Stimulated activated CD8-positive, alpha-beta memory T cell treated with anti-CD3 and anti-CD28 coated beads, Interleukin-4, amount 100 ng/mL, for 1 hour (primary cell): ENCODE measurements around the gene GNA12.
"Not testable (repeated sequence)": the region's sequence is repeated elsewhere in the genome, so short reads cannot be mapped to it uniquely, and the experiment has no call there.

Experiments
- DNase-seq, 2 donors: peaks; one replicate each; pipeline ENCODE4 v3.0.0-alpha.2; 2020; ENCODE audit warnings: low read depth in 2 of 2, low spot score in 1 of 2

The GNA12 gene

GRCh38 chr7:2864999-2865670 is 21.0 kb upstream of the GNA12 start:
- peak; percentile 55 to 58 for DNase-seq

GRCh38 chr7:2864204-2864985 is 20.3 kb upstream of the GNA12 start:
- no peak for DNase-seq

GRCh38 chr7:2863461-2864066 is 19.5 kb upstream of the GNA12 start:
- DNase-seq: peak in 1 of 2 donors; percentile 43

GRCh38 chr7:2862831-2863361 is 18.8 kb upstream of the GNA12 start:
- no peak for DNase-seq

DNA sequence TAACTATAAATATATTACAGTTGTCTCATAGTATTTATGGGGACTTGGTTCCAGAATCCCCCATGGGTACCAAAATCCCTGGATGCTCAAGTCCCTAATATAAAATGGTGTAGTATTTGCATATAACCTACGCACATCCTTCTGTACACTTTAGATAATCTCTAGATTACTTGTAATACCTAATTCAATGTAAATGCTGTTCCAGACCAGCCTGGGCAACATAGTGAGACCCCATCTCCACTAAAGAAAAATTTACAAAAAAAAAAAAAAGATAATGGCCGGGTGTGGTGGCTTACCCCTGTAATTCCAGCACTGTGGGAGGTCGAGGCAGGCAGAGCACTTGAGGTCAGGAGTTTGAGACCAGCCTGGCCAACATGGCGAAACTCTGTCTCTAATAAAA is 17.4 kb upstream of the GNA12 start:
- DNase-seq: no peak

DNA sequence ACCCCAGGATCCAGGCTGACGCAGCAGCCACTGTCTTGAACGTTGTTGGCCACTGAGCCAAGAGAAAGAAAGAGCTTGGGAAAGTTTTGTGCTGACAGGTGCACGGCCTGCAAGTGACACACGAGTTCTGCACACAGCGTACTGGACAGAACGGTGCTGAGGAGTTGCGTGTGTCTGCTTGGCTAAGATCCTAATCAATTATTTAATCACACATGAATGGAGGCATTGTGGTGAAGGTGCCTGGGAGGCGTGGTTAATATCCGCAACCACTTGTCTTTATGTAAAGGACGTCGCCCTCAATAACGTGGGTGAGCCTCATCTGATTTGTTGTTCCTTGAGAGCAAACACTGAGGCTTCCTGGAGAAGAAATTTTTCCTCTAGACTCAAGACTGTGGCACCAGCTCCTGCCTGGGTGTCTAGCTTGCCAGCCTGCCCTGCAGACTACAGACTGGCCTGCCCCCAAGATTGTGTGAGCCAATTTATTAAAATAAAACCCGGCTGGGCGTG is 16.6 kb upstream of the GNA12 start:
- no peak for DNase-seq

- no peak for DNase-seq
Observed at GRCh38 chr7:2859952-2860351, 15.8 kb upstream of the GNA12 start.

GRCh38 chr7:2858621-2859020 is 14.5 kb upstream of the GNA12 start:
- DNase-seq: no peak

DNA sequence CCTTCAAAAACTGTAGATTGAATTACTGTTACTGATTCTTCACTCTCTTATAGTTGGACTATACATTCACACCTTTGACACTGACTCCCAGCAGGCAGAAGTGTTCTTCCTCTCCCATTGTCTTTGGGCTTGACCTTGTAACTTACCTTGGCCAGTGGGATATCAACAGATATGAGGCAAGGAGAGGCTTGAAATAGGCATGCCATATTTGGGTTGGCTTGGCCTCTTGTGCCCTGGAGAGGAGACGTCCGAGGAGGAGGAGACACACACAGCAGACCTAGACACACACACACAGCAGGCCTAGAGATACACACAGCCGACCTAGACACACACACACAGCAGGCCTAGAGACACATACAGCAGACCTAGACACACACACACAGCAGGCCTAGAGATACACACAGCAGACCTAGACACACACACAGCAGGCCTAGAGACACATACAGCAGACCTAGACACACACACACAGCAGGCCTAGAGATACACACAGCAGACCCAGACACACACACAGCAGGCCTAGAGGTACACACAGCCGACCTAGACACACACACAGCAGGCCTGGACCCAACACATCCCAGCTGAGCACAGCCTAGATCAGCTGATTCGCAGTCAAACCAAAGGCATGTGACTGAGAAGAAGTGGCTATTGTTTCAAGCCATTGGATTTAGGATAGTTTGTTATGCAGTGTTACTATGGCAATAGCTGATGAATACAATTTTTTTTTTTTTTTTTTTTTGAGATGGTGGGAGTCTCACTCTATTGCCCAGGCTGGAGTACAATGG is 12.5 kb upstream of the GNA12 start:
- DNase-seq: no peak

DNA sequence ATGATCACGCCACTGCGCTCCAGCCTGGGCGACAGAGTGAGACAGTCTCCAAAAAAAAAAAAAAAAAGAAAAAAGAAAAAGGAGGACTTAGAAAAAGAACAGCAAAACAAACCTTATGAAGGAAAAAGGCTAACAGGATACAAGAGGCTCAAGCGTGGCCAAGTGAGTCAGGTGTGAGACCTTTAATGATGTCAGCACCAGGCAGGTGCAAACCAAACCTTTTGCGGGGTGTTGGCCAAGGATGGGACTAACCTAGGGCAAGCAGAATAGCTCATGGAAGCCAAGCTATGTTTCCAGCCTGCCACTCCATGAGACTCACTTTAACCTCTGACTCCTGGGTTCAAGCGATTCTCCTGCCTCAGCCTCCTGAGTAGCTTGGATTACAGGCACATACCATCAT is 11.3 kb upstream of the GNA12 start:
- no peak for DNase-seq

GRCh38 chr7:2853552-2853951 is 9.4 kb upstream of the GNA12 start:
- not testable (repeated sequence) for DNase-seq

DNA sequence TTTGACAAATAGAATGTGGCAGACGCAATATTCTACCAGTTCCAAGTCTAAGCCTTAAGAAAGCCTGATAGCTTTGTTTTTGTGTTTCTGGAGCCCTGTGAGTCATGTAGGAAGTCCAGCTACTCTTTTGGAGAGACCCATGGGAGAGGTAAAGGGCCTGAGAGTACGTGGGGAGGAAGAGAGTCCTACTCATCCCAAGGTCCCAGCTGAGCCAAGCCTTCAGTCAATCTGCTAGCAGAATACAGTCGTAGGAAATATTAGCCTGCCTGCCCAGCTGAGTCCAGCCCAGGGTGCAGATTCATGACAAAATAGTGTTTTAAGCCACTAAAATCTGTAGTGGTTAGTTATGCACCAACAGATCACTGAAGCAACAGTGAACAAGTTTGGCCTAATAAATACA is 9.0 kb upstream of the GNA12 start:
- no peak for DNase-seq

DNA sequence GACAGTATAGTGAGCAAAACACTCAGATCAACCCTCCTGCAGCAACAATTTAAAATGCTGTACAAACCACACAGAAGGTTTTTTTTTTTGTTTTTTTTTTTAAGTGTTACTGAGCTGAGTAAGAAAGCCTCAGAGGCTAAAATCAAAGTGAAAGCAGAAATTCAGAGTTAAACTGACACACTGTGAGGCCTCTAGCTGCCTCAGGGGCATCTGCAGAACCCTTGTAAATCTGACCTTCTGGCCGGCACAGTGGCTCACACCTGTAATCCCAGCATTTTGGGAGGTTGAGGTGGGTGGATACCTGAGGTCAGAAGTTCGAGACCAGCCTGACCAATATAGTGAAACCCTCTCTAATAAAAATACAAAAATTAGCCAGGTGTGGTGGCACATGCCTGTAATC is 7.4 kb upstream of the GNA12 start:
- no peak for DNase-seq

DNA sequence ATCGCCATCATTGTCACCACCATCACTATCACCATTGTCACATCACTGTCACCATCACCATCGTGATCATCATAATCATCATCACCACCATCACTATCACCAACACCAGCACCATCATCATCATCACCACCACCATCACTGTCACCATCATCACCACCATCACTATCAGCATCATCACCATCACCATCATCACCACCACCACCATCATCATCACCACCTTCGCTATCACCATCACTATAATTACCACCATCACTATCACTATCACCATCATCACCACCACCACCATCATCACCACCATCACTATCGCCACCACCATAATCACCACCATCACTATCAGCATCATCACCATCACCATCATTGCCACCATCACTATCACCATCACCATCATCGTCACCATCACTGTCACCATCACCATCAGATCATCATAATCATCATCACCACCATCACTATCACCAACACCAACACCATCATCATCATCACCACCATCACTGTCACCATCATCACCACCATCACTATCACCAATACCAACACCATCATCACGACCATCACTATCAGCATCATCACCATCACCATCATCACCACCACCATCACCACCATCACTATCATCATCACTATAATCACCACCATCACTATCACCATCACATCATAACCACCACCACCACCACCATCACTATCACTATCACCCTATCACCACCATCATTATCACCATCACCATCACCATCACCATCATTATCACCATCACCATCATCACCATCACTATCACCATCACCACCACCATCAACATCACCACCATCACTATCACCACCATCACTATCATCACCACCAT is 6.0 kb upstream of the GNA12 start:
- DNase-seq: no peak

DNA sequence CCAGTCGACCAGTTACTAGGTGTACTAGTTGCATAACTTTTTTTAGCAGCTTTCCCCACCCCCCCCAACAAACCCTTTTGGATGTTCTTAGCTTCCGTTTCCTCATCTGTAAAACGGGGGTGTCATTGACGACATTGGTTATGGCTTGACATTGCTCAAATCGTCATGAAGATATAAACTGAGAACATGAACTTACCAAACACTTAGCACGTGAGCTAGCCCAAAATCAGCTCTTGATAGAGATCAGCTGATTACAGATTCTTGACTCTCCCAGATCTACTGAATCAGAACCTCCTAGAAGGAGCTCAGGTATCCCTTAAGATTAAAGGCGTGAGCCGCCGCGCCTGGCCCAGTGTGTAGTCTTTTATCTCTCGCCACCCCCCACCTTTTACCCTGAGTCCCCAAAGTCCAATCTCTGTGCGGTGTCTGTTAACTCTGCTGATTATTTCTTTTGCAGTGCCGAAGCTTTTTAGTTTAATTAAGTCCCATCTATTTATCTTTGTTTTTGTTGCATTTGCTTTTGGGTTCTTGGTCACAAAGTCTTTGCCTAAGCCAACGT is 1.0 kb upstream of the GNA12 start:
- no peak for DNase-seq

GRCh38 chr7:2843711-2844152 is 376 bp downstream of the GNA12 start:
- DNase-seq: no peak

DNA sequence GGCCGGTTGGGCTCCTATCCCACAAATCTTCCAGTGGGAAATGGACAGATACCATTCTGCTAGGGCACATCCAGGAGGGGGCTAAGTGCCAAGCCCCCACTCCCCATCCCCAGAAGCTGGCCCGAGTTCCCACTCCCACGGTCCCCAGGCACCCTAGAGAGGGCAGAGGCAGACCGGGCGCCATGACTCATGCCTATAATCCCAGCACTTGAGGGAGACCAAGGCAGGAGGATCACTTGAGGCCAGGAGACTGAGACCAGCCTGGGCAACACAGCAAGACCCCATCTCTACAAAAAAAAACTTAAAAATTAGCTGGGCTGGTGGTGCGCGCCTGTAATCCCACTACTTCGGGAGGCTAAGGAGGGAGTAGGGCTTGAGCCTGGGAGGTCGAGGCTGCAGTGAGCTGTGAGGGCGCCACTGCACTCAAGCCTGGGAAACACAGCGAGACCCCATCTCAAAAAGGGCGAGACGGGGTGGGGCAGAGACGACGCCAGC is 870 bp downstream of the GNA12 start:
- no peak for DNase-seq

- DNase-seq: no peak
Observed at GRCh38 chr7:2841907-2842306, 2.2 kb downstream of the GNA12 start.

DNA sequence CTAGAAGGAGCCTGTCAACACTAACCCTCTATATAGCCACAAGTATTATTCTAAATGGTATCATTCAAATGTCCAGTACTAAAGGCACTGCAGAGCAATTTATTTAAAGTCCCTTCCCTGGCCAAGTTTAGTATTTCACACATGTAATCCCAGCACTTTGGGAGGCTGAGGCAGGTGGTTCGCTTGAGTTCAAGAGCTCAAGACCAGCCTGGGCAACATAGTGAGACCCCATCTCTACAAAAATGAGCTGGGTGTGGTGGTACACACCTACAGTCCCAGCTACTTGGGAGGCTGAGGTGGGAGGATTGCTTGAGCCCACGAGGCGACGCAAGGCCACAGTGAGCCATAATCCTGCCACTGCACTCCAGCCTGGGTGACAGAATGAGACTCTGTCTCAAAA is 3.6 kb downstream of the GNA12 start:
- DNase-seq: no peak
